ENCODE measurements around the gene C1QTNF6. TPM values are rescaled to one million over a fixed set of nuclear protein-coding genes. Genes with fewer than 3 reads are reported as not detected.

C1QTNF6 gene
- total and polyA plus RNA-seq, 2 experiments from 2014 or later = 23.6 to 29.7 TPM

DNA sequence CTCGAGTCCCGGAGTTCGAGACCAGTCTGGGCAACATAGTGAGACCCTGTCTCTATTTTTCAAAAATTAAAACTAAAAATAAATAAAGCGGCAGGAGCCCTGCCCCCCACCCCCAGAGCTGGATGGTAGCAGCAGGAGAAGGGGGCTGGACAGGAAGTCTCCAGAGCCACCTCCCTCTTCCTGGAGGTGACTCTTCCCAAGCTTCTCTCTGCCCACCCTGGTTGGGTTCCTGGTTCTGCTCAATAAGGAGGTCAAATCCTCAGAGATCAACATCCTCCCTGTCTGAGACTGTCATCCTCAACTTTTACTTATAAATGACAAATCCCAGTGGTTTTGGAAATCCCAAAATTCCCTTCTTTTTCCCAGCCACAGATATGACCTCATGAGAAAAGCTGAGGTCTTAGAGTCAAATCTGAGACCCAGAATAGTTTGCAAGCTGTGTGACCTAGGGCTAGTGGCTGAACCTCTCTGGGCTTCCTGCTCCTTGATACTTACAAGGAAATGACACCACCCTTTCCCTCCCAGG, 987 bp downstream of the C1QTNF6 start:
- H3K4me3 ChIP-seq = no peak overlapping the region
- WGBS (ENCODE audit: low lambda C conversion rate, missing lambda C conversion rate) = 89% methylated on average over 4 of the region's 4 CpGs
- no peaks in the 10 kb centered on the region for H3K27me3 ChIP-seq
- no peaks in the 10 kb centered on the region for H3K9me2 ChIP-seq (replicated peaks; ENCODE audit: insufficient read depth)
- H3K36me3 ChIP-seq (replicated peaks; ENCODE audit: insufficient read depth, low read depth) = no peaks in the 10 kb centered on the region
- H3K9me3 ChIP-seq (ENCODE audit: low read depth) = no peaks in the 10 kb centered on the region
- peak overlapping the region; percentile 78 for H3K4me2 ChIP-seq
- no peak for DNase-seq (ENCODE audit: low spot score)
- peaks cover 42% of the 10 kb centered on the region for H3K4me1 ChIP-seq (ENCODE audit: insufficient read depth)
- peak overlapping the region; percentile 97 for H3K27ac ChIP-seq
- H3K79me2 ChIP-seq = peaks cover 7% of the 10 kb centered on the region
- H2AFZ ChIP-seq = no peak overlapping the region
- no peaks in the 10 kb centered on the region for H4K20me1 ChIP-seq (ENCODE audit: insufficient read depth, poor library complexity, severe bottlenecking)
- TF ChIP-seq EZH2phosphoT487 (IDR thresholded peaks at IDR 0.05; ENCODE audit: low read depth, severe bottlenecking, unreplicated experiment) (no peak), EZH2 (IDR thresholded peaks at IDR 0.05; ENCODE audit: borderline replicate concordance) (no peak)
- TF ChIP-seq, protein P1, sequence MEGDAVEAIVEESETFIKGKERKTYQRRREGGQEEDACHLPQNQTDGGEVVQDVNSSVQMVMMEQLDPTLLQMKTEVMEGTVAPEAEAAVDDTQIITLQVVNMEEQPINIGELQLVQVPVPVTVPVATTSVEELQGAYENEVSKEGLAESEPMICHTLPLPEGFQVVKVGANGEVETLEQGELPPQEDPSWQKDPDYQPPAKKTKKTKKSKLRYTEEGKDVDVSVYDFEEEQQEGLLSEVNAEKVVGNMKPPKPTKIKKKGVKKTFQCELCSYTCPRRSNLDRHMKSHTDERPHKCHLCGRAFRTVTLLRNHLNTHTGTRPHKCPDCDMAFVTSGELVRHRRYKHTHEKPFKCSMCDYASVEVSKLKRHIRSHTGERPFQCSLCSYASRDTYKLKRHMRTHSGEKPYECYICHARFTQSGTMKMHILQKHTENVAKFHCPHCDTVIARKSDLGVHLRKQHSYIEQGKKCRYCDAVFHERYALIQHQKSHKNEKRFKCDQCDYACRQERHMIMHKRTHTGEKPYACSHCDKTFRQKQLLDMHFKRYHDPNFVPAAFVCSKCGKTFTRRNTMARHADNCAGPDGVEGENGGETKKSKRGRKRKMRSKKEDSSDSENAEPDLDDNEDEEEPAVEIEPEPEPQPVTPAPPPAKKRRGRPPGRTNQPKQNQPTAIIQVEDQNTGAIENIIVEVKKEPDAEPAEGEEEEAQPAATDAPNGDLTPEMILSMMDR (IDR thresholded peaks at IDR 0.05; ENCODE audit: poor library complexity) = no peak

DNA sequence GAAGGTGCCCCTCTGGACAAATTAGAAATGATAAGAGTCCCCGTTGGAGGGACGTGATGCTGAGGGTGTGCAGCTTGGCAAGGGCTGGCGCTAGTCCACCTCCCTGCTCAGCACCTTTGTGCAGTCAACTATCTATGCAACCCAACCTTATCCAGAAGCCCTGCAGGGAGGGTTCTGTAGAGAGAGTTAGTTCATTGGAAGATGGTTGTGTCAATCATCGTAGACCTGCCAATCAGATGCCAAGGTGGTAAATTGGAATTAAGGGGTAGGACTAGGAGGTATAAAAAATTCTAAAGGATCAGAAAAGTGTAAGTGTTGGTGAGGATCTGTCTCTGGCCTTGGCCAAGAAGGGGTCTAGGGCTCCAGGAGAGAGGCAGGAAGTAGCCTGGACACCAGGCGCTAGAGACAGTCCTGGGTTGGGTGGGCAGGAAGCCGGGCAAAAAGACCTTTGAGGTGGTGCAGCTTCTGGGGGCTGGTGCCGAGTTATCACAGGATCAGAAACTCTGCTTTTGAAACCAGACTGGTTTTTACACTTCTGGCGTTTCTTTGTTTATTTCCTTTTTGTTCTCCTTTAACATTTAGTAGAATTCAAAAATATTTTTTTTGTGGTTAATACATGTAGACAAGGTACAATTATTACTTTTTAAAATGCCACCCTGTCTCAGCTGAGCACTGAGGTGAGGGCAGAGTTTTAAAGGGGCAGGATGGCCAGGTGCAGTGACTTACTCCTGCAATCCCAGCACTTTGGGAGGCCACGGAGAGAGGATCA, 1.6 kb downstream of the C1QTNF6 start:
- Histone ChIP-seq H3K9me3 (ENCODE audit: low read depth) (no peaks in the 10 kb centered on the region), H3K4me2 (peak overlapping the region; percentile 78), H3K27ac (peak overlapping the region; percentile 18), H3K27me3 (no peaks in the 10 kb centered on the region), H3K4me3 (no peak overlapping the region), H3K36me3 (replicated peaks; ENCODE audit: insufficient read depth, low read depth) (no peaks in the 10 kb centered on the region), H3K4me1 (ENCODE audit: insufficient read depth) (peaks cover 36% of the 10 kb centered on the region), H3K79me2 (peaks cover 7% of the 10 kb centered on the region), H2AFZ (no peak overlapping the region), H4K20me1 (ENCODE audit: insufficient read depth, poor library complexity, severe bottlenecking) (no peaks in the 10 kb centered on the region), H3K9me2 (replicated peaks; ENCODE audit: insufficient read depth) (no peaks in the 10 kb centered on the region)
- WGBS (ENCODE audit: low lambda C conversion rate, missing lambda C conversion rate) = 87% methylated on average over 9 of the region's 9 CpGs
- DNase-seq (ENCODE audit: low spot score) = no peak
- TF ChIP-seq EZH2phosphoT487 (IDR thresholded peaks at IDR 0.05; ENCODE audit: low read depth, severe bottlenecking, unreplicated experiment) (no peak), EZH2 (IDR thresholded peaks at IDR 0.05; ENCODE audit: borderline replicate concordance) (no peak)
- TF ChIP-seq, protein P1 (IDR thresholded peaks at IDR 0.05; ENCODE audit: poor library complexity) = no peak

DNA sequence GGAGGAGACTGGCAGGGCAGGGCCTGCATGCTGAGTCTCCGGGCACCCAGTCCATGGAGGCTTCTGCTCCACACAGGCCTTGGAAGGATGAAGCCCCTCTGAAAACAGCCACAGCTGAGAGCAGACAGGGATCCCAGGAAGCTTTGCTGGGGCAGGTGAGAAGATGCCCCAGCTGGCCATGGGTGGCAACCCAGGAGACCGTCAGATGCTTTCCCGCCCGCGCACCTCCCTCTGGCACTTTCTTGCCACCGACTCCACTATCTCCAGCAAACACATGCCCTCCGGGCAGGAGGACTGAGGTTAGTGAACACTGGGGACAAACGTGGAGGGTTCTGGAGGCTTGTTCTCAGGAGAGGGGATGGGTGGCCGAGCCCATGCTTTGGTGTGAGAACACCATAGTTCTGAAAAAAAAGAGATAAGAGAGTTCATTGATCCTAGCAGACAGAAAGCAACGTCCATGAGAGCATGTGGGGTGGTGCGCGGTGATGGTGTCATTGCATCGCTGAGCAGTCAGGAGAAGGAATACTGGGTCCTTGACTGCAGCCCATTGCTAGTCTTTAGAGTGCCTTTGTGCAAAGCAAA, 2.3 kb downstream of the C1QTNF6 start:
- no peak for TF ChIP-seq EZH2phosphoT487 (IDR thresholded peaks at IDR 0.05; ENCODE audit: low read depth, severe bottlenecking, unreplicated experiment)
- TF ChIP-seq, protein P1 (IDR thresholded peaks at IDR 0.05; ENCODE audit: poor library complexity) = no peak
- no peak for TF ChIP-seq EZH2 (IDR thresholded peaks at IDR 0.05; ENCODE audit: borderline replicate concordance)
- H3K9me2 ChIP-seq (replicated peaks; ENCODE audit: insufficient read depth) = no peaks in the 10 kb centered on the region
- H2AFZ ChIP-seq = no peak overlapping the region
- no peaks in the 10 kb centered on the region for H3K36me3 ChIP-seq (replicated peaks; ENCODE audit: insufficient read depth, low read depth)
- DNase-seq (ENCODE audit: low spot score) = no peak
- peaks cover 7% of the 10 kb centered on the region for H3K79me2 ChIP-seq
- 86% methylated on average over 13 of the region's 13 CpGs for WGBS (ENCODE audit: low lambda C conversion rate, missing lambda C conversion rate)
- no peaks in the 10 kb centered on the region for H3K27me3 ChIP-seq
- H3K4me2 ChIP-seq = no peak overlapping the region
- H3K4me3 ChIP-seq = no peak overlapping the region
- H3K9me3 ChIP-seq (ENCODE audit: low read depth) = no peaks in the 10 kb centered on the region
- H4K20me1 ChIP-seq (ENCODE audit: insufficient read depth, poor library complexity, severe bottlenecking) = no peaks in the 10 kb centered on the region
- no peak overlapping the region for H3K27ac ChIP-seq
- H3K4me1 ChIP-seq (ENCODE audit: insufficient read depth) = peaks cover 36% of the 10 kb centered on the region

Measured in hepatocyte (in vitro differentiated cells).